Right renal cortex interstitium (tissue), 3 donors: ENCODE measurements around the gene PTPN3. TPM values are rescaled to one million over a fixed set of nuclear protein-coding genes. Genes with fewer than 3 reads are reported as not detected.

ENCODE experiments used
- DNase-seq, 3 donors: peaks; one replicate each; pipeline ENCODE4 v3.0.0-alpha.2; 2013; ENCODE audit warnings: low read depth in 3 of 3, low spot score in 2 of 3
- polyA plus RNA-seq, 3 donors: library from polyadenylated mRNA; unstranded; fragments of 120-200 nt; gene quantifications; one replicate each; pipeline ENCODE4 v1.2.1, GENCODE V29; 2013; ENCODE audit not compliant: insufficient read length in 3 of 3

PTPN3 gene
- polyA plus RNA-seq, 3 donors, result 51.3 to 53.2 (median 51.9) TPM

DNA sequence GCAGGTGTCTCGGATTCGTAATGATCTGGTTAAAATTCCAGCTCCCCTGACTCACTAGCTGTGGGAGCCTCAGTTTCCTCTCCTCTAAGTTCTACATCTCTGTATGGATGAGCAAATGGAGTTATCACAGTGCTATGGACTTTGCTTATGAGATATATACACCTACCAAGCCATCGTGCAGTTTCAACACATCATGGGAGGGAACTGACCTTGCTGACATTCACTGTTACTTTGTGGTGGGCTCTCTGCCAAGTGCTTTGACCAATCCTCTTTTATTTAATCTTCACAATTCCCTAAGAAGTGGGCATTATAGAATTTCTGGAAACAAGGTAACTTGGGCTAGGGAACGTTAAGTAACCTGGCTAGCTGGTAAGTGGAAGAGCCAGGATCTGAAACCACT, 70.2 kb downstream of the PTPN3 start:
- DNase-seq, result no peak

DNA sequence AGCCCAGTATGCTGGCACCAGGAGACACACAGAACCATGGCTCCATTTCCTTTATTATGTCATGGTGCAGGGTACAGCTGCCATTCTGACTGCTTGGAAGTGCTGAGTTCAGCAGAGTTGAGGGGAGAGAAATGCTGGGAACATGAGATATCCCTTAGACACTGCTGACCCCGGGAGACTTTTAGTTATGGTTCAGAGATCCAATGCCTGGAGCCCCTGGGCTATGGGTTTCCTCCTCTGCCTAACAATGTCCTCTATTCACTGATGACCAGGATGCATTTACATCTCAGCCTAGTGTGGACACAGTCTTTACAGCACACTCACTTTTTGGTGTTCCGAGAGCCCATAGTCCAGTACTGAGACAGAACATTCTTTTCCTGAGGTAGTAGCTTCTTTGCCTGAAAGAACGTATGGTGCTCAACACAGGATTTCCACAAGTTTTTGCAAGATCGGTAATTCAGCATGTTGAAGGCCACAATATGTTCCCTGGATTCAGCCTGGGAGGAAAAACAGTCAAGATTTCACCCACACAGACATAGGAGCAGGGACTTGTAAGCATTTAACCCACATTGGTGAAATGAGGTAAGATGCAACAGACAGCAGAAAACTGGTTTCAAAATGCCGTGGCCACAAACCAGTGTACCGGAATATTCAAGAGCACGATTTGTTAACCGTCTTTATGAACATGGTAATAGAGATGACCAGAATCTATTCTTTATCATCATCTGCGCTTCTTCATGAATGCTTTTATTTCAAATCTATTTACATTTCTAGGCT, 71.3 kb downstream of the PTPN3 start:
- no peak for DNase-seq

GRCh38 chr9:109424618-109425017, 73.5 kb downstream of the PTPN3 start:
- no peak for DNase-seq

DNA sequence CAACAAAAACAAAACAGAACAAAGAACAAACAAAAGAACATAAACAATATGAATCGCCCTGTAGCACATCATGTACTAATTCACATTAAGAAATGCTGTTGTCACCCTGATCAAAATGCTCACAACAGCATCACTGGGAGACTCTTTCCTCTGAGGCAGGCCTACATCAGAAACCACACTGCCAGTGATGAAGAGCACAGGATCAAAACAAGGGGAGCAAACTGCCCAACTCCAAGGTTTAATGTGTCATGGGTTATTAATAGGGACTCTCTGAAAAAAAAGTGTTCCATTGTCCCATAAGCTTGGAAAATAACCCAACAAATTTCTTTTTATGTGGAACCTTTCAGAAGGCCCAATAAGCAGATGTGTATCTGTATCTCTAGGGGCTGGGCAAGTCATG, 74.2 kb downstream of the PTPN3 start:
- no peak for DNase-seq

DNA sequence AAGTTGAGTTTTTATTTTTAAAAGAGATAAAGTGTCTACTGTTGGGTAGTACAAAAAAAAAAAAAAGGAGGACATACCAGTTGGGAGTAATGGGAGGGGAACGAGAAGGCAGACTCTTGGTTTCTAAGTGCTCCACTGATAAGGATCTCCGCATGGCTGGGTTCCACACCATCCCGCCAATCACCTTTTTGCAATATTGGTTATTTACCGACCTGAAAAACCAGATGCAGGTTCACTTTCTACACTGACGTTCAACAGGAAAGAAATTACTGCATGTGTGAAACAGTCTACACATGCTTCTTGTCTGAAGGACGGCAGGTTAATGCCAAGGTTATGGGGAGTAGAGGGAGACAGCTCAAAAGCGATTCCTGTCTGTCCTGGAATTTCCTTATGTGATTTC, 75.5 kb downstream of the PTPN3 start:
- DNase-seq, result no peak

- DNase-seq, result no peak
These were observed 76.8 kb downstream of the PTPN3 start for GRCh38 chr9:109421026-109421970.

GRCh38 chr9:109419531-109419930, 78.6 kb downstream of the PTPN3 start:
- DNase-seq, result no peak

DNA sequence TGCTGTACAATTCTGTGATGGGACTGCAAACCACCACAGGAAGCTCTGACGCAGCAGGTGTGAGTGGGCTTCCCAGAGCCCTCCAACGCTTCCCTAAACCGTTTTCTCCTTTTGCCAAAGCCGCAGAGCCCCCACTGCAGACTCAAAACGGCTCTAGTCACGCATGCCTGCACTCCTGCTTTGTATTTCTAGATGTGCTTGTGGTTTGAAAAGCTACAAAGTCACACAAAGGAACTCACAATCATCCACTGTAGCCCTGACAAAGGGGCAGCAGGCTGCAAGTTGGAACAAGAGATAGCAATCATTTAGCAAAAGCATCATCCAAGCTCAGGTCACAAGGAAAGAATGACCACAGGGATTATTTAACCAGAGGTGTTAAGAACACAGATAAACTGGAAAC, 79.3 kb downstream of the PTPN3 start:
- DNase-seq, result no peak

- no peak for DNase-seq
These were observed 80.2 kb downstream of the PTPN3 start for GRCh38 chr9:109417585-109418544.

- DNase-seq, result no peak
These were observed 81.1 kb downstream of the PTPN3 start for GRCh38 chr9:109417054-109417453.

DNA sequence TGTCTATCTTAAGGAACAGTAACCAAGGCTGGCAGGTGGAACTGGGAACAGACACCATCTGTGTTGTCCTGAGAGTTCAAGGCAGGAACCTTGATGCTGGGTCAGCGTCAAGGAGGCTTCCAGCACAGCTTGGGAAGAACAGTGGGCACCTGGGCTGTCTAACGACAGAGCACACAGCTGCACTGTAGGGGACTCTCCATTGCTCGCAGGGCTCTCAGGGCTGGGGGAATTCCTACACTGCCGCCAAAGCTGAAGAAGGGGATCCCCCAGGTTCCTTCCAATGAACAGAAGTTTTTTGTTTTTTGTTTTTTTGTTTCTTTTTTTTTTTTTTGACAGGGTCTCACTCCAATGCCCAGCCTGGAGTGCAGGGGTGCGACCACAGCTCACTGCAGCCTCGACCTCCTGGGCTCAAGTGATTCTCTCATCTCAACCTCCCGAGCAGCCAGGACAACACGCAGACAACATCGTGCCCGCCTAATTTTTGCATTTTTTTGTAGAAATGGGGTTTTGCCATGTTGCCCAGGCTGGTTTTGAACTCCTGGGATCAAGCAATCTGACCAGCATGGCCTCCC, 81.9 kb downstream of the PTPN3 start:
- no peak for DNase-seq

DNA sequence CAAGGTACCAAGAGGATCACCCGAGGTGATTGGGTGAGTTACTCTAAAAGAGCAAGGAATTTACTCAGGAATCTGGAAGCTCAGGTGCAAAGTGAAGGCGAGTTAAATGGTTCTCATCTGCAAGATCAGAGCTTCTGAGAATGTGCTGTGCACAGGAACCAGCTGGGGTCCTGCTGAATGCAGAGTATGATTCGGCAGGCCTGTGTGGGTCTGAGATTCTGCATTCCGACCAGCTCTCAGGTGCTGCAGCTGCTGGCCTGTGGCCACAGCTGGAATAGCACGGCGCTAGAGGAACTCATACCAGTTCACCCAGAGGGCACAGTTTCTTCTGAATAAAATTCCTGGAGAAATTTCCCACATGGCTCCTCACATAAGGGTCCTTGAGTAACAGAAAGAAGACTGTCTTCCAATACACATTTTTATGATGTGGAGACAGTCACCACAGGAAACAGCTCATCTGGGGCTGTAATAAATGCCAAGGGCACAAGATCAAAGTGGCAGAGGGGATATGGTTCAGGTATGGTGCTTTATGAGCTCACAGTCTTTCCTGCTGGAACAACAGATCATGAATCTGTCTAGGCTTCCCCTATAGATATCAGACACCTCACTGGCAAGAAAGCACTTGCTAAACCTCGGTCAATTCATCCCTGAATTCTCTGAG, 83.9 kb downstream of the PTPN3 start:
- no peak for DNase-seq

DNA sequence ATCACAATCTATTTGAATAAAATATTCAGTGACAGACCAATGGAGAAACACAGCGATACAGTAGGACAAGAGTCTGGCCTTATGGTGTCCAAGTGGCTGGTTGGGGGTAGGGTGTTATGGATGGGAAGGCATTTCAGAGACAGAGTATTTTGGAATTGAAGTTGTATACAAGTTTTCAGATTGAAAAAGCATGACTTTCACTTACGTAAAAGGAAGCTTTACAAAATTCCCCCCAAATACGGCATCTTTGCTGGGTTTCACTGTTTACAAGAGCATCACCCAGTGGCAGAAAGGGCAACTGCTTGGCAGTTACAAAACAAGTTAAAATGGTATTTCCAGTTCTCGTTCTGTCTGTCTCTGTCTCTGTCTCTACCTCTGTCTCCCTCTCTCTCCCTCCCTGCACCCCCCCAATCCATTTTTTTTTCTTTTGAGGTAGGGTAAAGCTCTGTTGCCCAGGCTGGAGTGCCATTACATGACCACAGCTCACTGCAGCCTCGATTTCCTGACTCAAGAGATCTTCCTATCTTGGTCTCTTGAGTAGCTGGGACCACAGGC, 86.2 kb downstream of the PTPN3 start:
- DNase-seq, result no peak

DNA sequence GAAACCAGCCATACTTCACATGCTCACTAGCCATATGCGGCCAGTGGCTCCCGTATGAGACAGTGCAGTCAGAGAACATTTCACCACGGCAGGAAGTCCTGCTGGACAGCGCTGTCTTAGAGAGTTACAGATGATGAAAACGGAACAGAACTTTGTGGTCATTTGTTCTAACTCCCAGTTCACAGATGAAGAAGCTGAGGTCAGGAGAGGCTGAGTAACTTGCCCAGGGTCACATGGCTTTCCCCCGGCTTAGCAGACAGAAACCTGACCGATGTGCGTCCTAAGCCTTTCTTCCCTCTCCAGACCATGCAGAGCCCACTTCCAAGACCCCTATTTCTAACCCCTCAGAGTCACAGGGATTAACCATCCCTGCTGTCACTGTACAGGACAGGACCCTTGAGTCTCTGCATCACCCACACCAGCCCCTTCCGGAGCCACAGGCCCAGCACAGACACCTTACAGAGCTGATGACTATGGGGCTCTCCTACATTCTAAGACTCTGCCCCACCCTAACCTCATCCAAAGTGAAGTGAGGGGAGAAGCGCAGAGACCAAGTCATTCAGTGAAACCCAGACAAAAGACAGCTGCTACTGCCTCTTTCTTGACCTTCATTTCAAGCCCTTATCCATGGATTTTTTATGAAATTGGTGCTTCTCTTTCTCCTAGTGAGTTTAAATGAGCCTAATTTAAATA, 86.9 kb downstream of the PTPN3 start:
- no peak for DNase-seq

- no peak for DNase-seq
These were observed 88.2 kb downstream of the PTPN3 start for GRCh38 chr9:109409773-109410397.

- DNase-seq, result no peak
These were observed 89.2 kb downstream of the PTPN3 start for GRCh38 chr9:109408759-109409462.

DNA sequence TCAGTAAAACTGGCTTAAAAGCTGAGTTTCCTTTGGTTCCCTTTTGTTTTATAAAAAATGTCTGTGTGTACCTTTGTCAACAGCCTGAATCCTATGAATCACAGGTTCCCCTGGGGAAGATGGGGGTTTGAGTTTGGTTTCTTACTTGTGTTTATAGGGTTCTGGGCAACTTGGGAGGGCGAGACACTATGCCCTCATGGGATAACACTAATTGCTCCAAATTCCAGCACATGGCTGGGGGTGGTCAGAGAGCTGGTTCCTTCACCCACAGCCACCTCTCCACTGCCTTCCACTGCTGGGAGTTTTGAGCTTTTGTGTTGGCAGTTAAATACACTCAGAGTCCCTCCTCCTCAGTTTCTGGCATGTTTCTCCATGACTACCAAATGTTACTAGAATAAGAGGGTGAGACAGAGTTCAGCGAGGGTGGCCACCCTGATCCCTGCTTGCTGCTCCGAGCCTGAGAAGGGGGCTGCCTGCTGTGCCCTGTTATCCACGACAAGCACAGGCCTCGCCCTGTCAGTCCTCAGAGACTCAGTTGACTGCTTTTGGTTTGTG, 94.3 kb downstream of the PTPN3 start:
- DNase-seq, result no peak

- DNase-seq, result no peak
These were observed 95.0 kb downstream of the PTPN3 start for GRCh38 chr9:109403116-109403515.
